ENCODE data around the gene ACR.

ACR gene

GRCh38 chr22:50715776-50716175 is 22.2 kb upstream of the ACR start:
- H3K4me3 ChIP-seq (ENCODE audit: control insufficient read depth, low read depth, low read length): no peak overlapping the region
- TF ChIP-seq CTCF (IDR thresholded peaks at IDR 0.05; ENCODE audit: control insufficient read depth, insufficient read depth, low read depth, low read length, missing control alignments): no peak
- DNase-seq (ENCODE audit: low read depth): no peak

GRCh38 chr22:50716290-50717024 is 21.5 kb upstream of the ACR start:
- no peak overlapping the region for H3K4me3 ChIP-seq (ENCODE audit: control insufficient read depth, low read depth, low read length)
- TF ChIP-seq CTCF (IDR thresholded peaks at IDR 0.05; ENCODE audit: control insufficient read depth, insufficient read depth, low read depth, low read length, missing control alignments): no peak
- no peak for DNase-seq (ENCODE audit: low read depth)

GRCh38 chr22:50717709-50718351 is 20.2 kb upstream of the ACR start:
- no peak for TF ChIP-seq CTCF (IDR thresholded peaks at IDR 0.05; ENCODE audit: control insufficient read depth, insufficient read depth, low read depth, low read length, missing control alignments)
- no peak for DNase-seq (ENCODE audit: low read depth)
- no peak overlapping the region for H3K4me3 ChIP-seq (ENCODE audit: control insufficient read depth, low read depth, low read length)

GRCh38 chr22:50718352-50718709 is 19.7 kb upstream of the ACR start:
- DNase-seq (ENCODE audit: low read depth): no peak
- no peak for TF ChIP-seq CTCF (IDR thresholded peaks at IDR 0.05; ENCODE audit: control insufficient read depth, insufficient read depth, low read depth, low read length, missing control alignments)
- no peak overlapping the region for H3K4me3 ChIP-seq (ENCODE audit: control insufficient read depth, low read depth, low read length)

GRCh38 chr22:50719814-50720300 is 18.1 kb upstream of the ACR start:
- no peak overlapping the region for H3K4me3 ChIP-seq (ENCODE audit: control insufficient read depth, low read depth, low read length)
- no peak for DNase-seq (ENCODE audit: low read depth)
- TF ChIP-seq CTCF (IDR thresholded peaks at IDR 0.05; ENCODE audit: control insufficient read depth, insufficient read depth, low read depth, low read length, missing control alignments): no peak

GRCh38 chr22:50720301-50721256 is 17.4 kb upstream of the ACR start:
- no peak overlapping the region for H3K4me3 ChIP-seq (ENCODE audit: control insufficient read depth, low read depth, low read length)
- no peak for DNase-seq (ENCODE audit: low read depth)
- no peak for TF ChIP-seq CTCF (IDR thresholded peaks at IDR 0.05; ENCODE audit: control insufficient read depth, insufficient read depth, low read depth, low read length, missing control alignments)

All from AG09309 (cell line).